Melanocyte of skin (primary cell): ENCODE data around the gene TAS2R10. TPM values are rescaled to one million over a fixed set of nuclear protein-coding genes. Genes with fewer than 3 reads are reported as not detected.

Experiments used
- small RNA-seq, 2 donors: library from RNA; depleted of rRNA; stranded (forward); fragments of <200 nt; gene quantifications; one replicate each; pipeline ENCODE3, GENCODE V24; 2012
- total RNA-seq, 2 donors: library from RNA; depleted of rRNA; stranded (reverse); fragments of >200 nt; gene quantifications; 2 replicates each; pipeline ENCODE4 v1.2.3, GENCODE V29; 2012

Gene TAS2R10, protein sequence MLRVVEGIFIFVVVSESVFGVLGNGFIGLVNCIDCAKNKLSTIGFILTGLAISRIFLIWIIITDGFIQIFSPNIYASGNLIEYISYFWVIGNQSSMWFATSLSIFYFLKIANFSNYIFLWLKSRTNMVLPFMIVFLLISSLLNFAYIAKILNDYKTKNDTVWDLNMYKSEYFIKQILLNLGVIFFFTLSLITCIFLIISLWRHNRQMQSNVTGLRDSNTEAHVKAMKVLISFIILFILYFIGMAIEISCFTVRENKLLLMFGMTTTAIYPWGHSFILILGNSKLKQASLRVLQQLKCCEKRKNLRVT
- 1 to 10 TPM in 1 of 2 donors, under 1 TPM in 1; 1.00 to 1.0 TPM for total RNA-seq

DNA sequence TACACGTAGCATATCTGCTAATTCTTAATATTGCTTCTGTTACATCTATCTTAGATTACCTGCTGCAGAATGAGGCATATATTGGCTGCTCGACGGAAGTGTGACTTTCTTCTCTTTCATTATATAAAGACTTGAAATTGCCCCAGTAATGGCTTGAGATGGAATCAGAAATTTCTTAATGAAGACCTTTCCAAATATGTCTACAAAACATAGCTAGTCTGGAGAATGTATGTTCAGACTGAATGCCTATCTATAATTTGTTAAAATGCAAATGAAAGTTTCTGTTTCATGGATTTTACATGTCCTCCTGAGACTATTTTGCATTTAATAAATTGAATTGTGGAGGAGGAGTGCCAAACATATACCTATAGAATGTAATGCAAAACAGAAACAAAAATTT, at the start of gene TAS2R10:
Gene TAS2R10, minus strand, starts transcription at position 101 of the 400 bp plus-strand sequence. Its CDS starts 89 bp downstream, at position 12.

DNA sequence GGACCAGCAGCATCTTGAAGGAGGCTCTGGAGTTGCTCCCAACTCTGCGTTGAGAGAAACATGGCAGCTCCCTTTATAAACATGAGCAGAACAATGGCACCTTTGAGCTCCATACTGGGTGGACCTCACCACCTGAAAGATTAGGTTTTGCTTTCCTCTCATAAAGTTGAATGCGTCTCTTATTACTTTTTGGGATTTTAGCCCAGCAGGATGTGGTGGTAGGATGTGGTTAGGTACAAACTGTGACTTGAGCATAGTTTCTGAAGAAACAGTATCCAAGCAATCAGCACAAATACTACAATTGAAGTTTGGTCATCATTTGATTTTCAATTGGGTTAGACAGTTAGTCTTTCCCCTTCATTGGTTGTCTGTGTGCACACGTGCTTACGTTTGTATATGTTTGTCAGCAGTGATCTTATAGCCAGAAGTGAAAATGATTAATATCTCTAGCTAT, 23.3 kb upstream of the TAS2R10 start, which contains the start of gene PRR4:
Gene PRR4, minus strand, starts transcription at position 51 of the 454 bp plus-strand sequence. Its CDS starts 38 bp downstream, at position 13.

DNA sequence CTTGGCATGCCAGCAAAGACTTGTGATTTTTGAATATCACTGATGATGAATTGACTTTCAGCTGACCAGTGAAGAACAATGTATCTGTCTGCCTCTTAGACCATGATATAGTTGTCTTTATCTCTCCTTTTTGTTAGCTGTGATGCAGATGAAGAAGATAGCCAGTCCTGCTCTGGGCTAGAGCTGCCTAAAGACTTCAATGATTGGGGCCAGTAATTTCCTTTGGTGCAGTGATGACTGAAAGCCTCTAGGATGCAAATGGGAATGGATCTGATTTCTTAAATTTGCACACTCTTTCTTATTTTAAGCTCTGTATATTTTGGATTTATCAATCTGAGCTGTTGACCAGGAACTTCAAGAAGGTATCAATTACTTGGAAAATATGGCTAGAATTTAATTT, 16.1 kb downstream of the TAS2R10 start, which contains the start of gene TAS2R9:
Gene TAS2R9, minus strand, starts transcription at position 101 of the 400 bp plus-strand sequence. Its CDS starts 93 bp downstream, at position 8.

DNA sequence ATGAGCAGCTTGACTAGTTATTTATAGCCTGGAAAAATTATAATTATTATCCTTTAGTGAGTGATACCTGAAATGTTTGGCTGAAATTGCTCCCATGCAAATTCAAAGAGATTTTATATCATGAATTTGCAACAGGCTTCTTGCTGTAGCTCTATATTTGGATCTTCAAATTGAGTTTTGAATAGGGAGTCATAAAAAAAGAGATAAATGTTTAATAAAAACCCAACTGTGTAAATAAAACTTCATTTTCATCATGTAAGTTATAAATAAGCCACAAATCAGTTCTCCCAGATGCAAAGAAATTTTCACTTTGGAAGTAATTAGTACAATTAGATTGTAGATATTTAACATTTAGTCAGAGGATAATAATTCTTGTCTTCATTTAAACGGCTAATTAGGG, 19.0 kb downstream of the TAS2R10 start, which contains the start of gene TAS2R8:
Gene TAS2R8, minus strand, starts transcription at position 101 of the 400 bp plus-strand sequence. CDS start 306 bp downstream, outside the sequence.

DNA sequence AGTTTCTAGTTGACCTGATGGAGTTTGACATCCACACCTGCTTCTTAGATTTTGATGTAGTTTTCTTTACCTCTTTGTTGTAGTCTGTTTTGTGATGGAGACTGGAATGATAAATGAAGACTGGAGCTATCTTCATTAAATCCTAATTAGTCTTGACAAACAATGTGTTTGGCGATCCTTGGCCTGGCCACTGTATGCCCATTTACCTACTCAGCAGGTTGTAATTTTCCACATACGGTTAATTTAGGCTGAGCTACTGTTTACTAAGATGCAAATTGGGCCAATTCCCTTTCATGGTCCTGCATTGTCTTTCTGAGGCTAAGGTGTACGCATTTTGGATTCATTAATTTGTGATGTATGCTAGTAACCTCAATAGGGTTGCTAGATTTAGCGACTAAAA, 23.6 kb downstream of the TAS2R10 start, which contains the start of gene TAS2R7:
Gene TAS2R7, minus strand, starts transcription at position 41 of the 400 bp plus-strand sequence. CDS start 57 bp downstream, outside the sequence.

Small RNA genes lying within 50 kb of the gene (small RNA-seq; reads per million reads assigned to genes)
- gene PRR4, result 0 to 0.76 reads per million in 2 donors

Other genes starting within 250 kb of the TAS2R10 start
- 10 to 100 TPM; 13.4 to 24.6 TPM for gene MAGOHB, start 212.7 kb downstream of the TAS2R10 start, total RNA-seq
- gene STYK1, start 152.3 kb downstream of the TAS2R10 start, total RNA-seq, result under 1 TPM in 1 of 2 donors, not detected in 1; 0.33 TPM
- 100 to 1,000 TPM in 1 of 2 donors, 10 to 100 TPM in 1; 88.1 to 120 TPM for gene YBX3, start 103.0 kb downstream of the TAS2R10 start, total RNA-seq
- not detected for gene TAS2R7, start 23.7 kb downstream of the TAS2R10 start, total RNA-seq
- gene TAS2R8, start 19.1 kb downstream of the TAS2R10 start, total RNA-seq, result under 1 TPM; under 0.01 to 0.34 TPM
- gene TAS2R9, start 16.2 kb downstream of the TAS2R10 start, total RNA-seq, result under 1 TPM; 0.34 to 0.67 TPM
- gene PRR4, start 23.1 kb upstream of the TAS2R10 start, total RNA-seq, result 1 to 10 TPM; 1.4 to 2.7 TPM
- gene PRH1, start 57.9 kb upstream of the TAS2R10 start, total RNA-seq, result 10 to 100 TPM; 14.0 to 25.5 TPM
- gene TAS2R13, start 83.2 kb upstream of the TAS2R10 start, total RNA-seq, result 1 to 10 TPM; 1.7 to 3.0 TPM
- not detected for gene PRH2, start 102.9 kb upstream of the TAS2R10 start, total RNA-seq
- 1 to 10 TPM; 2.4 to 4.7 TPM for gene TAS2R14, start 112.9 kb upstream of the TAS2R10 start, total RNA-seq
- gene TAS2R50, start 160.6 kb upstream of the TAS2R10 start, total RNA-seq, result 1 to 10 TPM; 2.4 to 6.3 TPM
- 1 to 10 TPM; 2.1 to 4.3 TPM for gene TAS2R20, start 171.9 kb upstream of the TAS2R10 start, total RNA-seq
- 1 to 10 TPM; 2.4 to 5.0 TPM for gene TAS2R19, start 196.3 kb upstream of the TAS2R10 start, total RNA-seq
- gene TAS2R31, start 205.0 kb upstream of the TAS2R10 start, total RNA-seq, result 1 to 10 TPM; 3.3 to 4.1 TPM
- 1 to 10 TPM; 1.7 to 4.0 TPM for gene TAS2R46, start 235.9 kb upstream of the TAS2R10 start, total RNA-seq